ENCODE results near the gene FOXL1.

Gene FOXL1

DNA sequence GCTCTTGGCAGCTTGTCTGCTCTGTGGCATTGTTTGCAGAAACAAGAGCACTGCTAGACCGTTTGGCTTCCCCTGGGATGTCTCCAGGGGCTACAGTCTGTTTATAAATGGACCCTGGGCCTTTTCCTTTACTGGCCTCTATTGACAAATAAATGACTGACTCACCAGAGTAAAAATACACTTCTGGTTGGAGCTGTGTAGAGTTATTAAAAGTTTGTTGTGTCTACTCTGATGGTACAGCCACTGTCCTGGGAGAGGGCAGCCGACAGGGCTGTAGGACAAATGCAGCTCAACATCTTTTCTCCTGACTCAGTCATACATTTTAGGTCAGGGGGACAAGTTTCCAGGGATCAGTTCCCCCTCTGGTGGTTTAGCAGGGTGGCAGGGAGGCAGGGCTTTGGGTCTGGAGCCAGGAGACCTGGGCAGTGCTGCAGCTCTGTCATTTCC, 30.0 kb downstream of the FOXL1 start:
- no peak for FAIRE-seq

DNA sequence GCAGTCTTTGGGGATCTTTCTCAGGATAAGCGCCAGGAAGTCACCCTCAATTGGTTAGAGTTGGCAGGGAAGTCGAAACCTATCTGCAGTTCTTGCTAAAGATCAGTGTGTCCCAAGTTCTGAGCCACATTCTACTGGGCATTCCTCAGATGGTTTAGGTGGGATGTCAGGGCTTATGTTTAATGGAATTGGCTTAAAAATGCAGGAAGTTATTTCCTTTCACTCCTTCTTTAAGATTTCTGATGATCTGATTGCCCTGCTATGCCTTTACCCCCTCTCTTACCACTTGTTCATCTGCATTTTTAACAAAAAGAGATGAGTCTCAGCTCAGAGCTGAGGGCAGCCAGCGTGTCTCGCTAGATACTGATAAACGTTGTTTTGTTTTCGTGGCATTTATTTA, 30.8 kb downstream of the FOXL1 start:
- no peak for FAIRE-seq

- FAIRE-seq = no peak
Measured at GRCh38 chr16:86609661-86610060, 31.3 kb downstream of the FOXL1 start.

DNA sequence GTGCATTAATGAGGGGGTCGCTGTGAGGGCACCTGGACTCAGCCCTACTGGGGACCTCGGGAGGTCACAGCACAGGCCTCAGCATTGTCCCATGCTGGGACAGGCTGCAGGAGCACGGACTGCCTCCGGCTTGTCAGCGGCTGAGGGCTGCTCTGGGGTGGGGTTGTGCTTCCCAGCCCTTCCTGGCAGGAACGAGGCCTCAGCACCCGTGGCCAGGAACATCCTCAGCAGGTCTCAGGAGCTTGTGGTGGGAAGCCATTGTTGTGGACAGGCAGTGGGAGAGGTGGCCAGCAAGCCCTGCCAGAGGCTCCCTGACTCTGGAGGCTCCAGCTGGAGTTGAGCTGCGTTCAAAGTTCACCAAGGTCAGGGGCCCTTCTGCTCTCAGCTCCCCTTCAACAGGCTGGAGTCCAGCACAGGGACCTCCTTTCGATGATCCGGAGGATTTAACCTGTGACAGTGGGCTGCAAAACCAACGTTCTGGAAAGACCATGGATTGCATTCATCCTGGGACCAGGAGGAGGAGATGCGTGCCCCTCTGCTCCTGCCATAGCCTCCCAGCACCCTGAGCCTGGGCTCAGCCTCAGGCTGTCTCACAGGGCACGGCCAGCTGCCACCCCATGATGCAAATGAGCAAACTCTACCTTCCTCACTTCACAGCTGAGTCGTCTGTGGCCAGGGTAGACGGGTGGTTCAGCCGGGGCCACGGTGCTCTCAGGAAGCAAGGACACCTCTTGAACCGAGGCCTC, 32.6 kb downstream of the FOXL1 start:
- no peak for FAIRE-seq

GRCh38 chr16:86611525-86611855, 33.1 kb downstream of the FOXL1 start:
- FAIRE-seq = no peak

- FAIRE-seq = no peak
Measured at GRCh38 chr16:86611941-86612340, 33.6 kb downstream of the FOXL1 start.

DNA sequence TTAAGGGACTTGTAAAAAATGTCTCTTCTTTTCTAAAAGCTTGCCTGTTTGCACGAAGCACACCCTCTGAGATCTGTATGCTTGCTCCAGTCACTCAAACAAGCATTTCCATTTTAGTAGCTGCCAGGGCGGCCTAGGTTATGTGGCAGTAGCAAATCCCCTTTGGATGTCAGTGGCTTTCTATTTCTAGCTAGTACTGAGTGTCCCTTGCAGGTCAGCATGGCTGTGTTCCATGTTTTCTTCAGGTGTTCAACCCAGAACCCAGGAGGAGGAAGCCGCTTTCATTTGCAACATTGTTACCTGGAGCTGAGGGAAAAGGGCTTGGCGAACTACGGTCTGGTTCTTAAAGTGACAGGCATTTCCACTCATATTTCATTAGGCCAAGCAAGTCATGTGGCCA, 36.4 kb downstream of the FOXL1 start:
- FAIRE-seq = no peak

DNA sequence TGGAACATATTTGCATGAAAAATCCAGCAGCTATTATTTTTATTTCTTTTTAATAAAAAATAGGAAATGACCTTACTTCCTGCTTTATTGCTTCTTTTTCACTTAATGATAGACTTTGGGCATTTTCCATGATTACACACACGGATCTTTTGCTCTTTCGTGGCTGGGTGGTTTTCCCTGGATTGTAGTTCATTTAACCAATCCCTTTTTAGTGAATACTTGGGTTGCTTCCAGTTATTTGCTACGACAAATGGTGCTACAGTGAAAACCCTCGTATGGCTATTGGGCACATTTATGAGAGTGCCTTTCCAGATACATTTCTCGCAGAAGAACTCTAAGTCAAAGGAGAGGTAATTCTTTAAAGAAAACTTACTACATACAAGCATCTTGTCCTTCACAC, 38.6 kb downstream of the FOXL1 start:
- no peak for FAIRE-seq

GRCh38 chr16:86618431-86619238, 40.3 kb downstream of the FOXL1 start:
- FAIRE-seq = no peak

- FAIRE-seq = no peak
Measured at GRCh38 chr16:86619239-86619794, 41.0 kb downstream of the FOXL1 start.

DNA sequence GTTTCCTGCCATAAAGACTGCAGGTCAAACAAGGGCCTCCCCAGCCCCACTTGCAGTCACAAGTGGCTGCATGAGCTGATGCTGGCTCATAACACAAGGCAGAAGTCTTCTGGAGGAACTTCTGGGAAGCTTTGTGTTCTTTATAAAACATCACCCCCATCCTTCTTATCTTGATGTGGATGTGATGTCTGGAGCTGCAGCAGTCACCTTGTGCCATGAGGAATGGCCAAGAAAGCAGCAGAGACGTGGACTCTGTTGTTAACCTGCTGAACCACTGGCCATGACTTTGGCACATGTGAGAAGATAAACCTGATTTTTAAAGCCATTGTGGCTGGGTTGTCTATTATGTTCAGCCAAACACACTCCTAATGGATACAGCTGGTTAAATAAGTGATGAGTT, 41.8 kb downstream of the FOXL1 start:
- FAIRE-seq = no peak

DNA sequence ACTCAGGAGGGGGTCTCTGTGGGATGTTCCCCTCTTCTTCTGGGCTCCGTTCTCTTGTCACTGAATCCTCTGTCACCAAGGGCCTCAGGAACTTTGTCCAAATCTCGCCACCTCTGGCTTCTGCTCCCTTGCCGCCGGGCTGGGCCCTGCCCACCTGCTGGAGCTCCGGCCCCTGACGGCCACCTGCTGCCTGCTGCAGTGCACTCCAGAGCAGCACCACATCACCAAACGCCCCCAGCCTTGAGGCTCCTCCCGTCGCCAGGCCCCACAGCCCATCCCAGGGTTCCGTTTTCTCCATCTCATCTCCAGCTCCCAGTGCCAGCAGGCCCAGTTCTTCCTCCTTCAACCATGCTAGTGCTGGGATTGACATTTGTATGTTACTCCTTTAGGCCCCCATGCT, 43.6 kb downstream of the FOXL1 start:
- no peak for FAIRE-seq

DNA sequence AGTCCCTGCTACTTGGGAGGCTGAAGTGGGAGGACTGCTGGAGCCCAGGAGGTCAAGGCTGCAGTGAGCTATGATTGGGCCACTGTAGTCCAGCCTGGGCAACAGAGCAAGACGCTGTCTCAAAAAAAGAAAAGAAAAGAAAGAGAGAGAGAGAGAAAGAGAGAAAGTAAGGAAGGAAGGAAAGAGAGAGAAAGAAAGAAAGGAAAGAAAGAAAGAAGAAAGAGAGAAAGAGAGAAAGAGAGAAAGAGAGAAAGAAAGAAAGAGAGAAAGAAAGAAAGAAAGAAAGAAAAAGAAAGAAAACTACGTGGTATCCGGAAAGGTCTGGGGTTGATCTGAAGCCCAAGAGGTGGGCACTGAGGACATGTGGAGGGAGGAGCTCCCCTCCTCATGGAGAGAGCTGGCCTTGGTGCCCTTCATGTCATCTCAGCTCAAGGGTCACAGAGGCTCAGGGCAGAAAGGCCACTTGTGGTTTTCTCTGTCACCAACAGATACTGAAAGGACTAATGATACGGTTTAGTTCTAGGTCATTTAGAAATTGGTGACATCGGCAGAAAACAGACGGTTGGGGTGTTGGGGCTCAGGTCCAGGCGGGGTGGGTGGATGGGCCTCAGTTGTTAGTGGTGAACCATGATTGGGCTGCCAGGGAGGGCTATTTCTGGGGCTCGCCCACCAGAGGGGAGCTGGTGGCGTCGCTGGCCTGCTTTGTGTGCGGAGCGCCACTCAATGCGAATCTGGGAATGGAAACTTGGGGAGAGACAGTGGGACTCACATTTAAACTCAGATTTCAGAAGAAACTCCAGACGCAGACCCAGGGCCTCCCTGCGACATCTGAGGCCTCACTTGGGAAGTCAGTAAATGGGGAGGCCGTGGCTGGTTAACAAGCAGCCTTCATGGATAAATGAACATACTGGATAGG, 44.6 kb downstream of the FOXL1 start:
- no peak for FAIRE-seq

DNA sequence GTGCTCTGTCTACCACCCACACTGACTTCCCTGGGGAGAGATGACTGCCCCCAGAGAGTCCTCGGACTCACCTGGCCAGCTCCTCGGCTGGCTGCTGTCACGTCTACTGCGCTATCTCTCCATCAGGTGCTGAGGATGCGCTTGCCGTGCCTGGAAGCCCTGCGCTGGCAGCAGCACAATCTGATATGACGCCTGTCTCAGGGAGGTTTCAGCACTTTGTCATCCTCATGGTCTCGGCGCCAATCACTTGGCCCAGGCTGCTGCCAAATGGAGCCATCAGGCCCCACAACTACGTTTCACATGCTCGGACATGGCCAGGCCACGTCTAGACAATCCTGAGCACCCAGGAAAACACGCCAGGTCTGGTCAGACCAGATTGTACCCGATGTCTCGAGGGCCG, 46.7 kb downstream of the FOXL1 start:
- FAIRE-seq = no peak

DNA sequence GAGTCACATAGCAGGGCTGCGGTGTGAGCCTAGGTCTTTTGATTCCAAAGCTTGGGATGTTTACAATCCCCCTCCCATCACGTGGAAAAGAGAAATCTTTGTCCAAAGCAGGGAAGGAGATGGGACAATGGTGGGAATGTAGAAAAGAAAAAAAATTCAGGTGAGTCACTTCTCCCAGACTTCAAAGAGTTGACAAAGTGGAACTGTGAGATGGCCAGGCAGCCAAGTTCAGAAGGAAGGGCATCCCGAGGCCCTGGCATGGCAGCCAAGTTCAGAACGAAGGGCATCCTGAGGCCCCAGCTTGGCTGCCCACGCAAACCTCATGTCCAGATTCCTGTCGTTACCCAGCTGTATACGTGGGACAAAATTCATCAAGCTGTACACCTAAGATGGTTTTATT, 47.5 kb downstream of the FOXL1 start:
- no peak for FAIRE-seq

- FAIRE-seq = no peak
Measured at GRCh38 chr16:86626284-86626683, 47.9 kb downstream of the FOXL1 start.

- FAIRE-seq = no peak
Measured at GRCh38 chr16:86626966-86627365, 48.6 kb downstream of the FOXL1 start.

DNA sequence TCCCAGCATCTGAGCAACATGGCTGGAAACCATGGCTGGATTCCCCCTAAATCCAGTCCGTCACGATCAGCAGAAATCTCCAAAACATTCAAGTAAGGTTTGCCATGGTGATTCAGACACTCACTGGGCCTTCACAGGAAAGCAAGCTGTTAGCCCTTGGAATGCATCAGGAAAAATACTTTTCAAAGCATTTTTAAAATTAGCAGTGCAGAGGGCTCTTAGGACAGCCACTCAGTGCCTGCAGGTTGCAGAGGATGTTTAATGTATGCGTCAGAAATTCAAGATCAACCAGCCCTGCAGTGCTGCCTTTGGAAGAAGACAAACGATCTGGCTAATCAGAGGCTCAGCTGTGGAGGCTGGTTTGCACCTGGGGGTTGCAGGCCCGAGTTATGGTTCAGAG, 50.3 kb downstream of the FOXL1 start:
- FAIRE-seq = no peak

- no peak for FAIRE-seq
Measured at GRCh38 chr16:86630471-86630870, 52.1 kb downstream of the FOXL1 start.

GRCh38 chr16:86631444-86631843, 53.1 kb downstream of the FOXL1 start:
- FAIRE-seq = no peak
